GM12874 (cell line): ENCODE data around the gene PPM1L.

Source experiments
- CTCF ChIP-seq: IDR thresholded peaks from 2 replicates; pipeline ENCODE4 v1.5.1; 2011; ENCODE audit warnings: low read depth, mild to moderate bottlenecking, control low read depth, low read length, moderate library complexity; ENCODE audit not compliant: insufficient read depth

Gene PPM1L

GRCh38 chr3:160796813-160797164, 40.8 kb downstream of the PPM1L start:
- TF ChIP-seq CTCF = no peak

GRCh38 chr3:160797356-160797755, 41.3 kb downstream of the PPM1L start:
- TF ChIP-seq CTCF = no peak

- no peak for TF ChIP-seq CTCF
Measured at GRCh38 chr3:160801386-160802118, 45.5 kb downstream of the PPM1L start.

- TF ChIP-seq CTCF = no peak
Measured at GRCh38 chr3:160804762-160805161, 48.7 kb downstream of the PPM1L start.

- TF ChIP-seq CTCF = no peak
Measured at GRCh38 chr3:160806094-160806493, 50.1 kb downstream of the PPM1L start.

- no peak for TF ChIP-seq CTCF
Measured at GRCh38 chr3:160806686-160807085, 50.7 kb downstream of the PPM1L start.

- TF ChIP-seq CTCF = no peak
Measured at GRCh38 chr3:160808838-160809237, 52.8 kb downstream of the PPM1L start.
